GM23248 (cell line): ENCODE measurements around the gene CPSF2. TPM values are rescaled to one million over a fixed set of nuclear protein-coding genes. Genes with fewer than 3 reads are reported as not detected.
A peak's percentile ranks its signal among the peaks of the same experiment; 100 is the strongest.

ENCODE experiments used
- DNase-seq: peaks from one replicate; pipeline ENCODE4 v3.0.0-alpha.2; 2015
- H2AFZ ChIP-seq: fragments of 200-600 bp; sonication (generic); 2 replicates; pipeline ENCODE4 v1.6.1; 2016; ENCODE audit warnings: antibody characterized with exemption
- H3F3A ChIP-seq: fragments of 200-600 bp; sonication (generic); 2 replicates; pipeline ENCODE4 v1.6.1; 2016; ENCODE audit warnings: mild to moderate bottlenecking, antibody characterized with exemption, mixed run types; ENCODE audit not compliant: insufficient read depth
- H3K27ac ChIP-seq: fragments of 200-600 bp; sonication (generic); 2 replicates; pipeline ENCODE4 v1.5.1; 2016; ENCODE audit warnings: mild to moderate bottlenecking
- H3K27me3 ChIP-seq: fragments of 200-600 bp; sonication (generic); replicated peaks from 2 replicates; pipeline ENCODE4 v1.6.1; 2016; ENCODE audit warnings: mild to moderate bottlenecking; ENCODE audit not compliant: insufficient read depth
- H3K36me3 ChIP-seq: fragments of 200-600 bp; sonication (generic); 2 replicates; pipeline ENCODE4 v1.6.1; 2016; ENCODE audit warnings: low read depth, mild to moderate bottlenecking
- H3K4me1 ChIP-seq: fragments of 200-600 bp; sonication (generic); 2 replicates; pipeline ENCODE4 v1.6.1; 2016; ENCODE audit warnings: mild to moderate bottlenecking; ENCODE audit not compliant: insufficient read depth
- H3K4me2 ChIP-seq: fragments of 200-600 bp; sonication (generic); one replicate; pipeline ENCODE4 v1.6.1; 2016; ENCODE audit warnings: mild to moderate bottlenecking; ENCODE audit not compliant: unreplicated experiment
- H3K4me3 ChIP-seq: fragments of 200-600 bp; sonication (generic); 2 replicates; pipeline ENCODE4 v1.5.1; 2016; ENCODE audit warnings: mild to moderate bottlenecking
- H3K79me2 ChIP-seq: fragments of 200-600 bp; sonication (generic); 2 replicates; pipeline ENCODE4 v1.6.1; 2016; ENCODE audit warnings: mild to moderate bottlenecking; ENCODE audit not compliant: insufficient read depth
- H3K9ac ChIP-seq: fragments of 200-600 bp; sonication (generic); 2 replicates; pipeline ENCODE4 v1.6.1; 2016; ENCODE audit warnings: mild to moderate bottlenecking
- H3K9me2 ChIP-seq: fragments of 200-600 bp; sonication (generic); 2 replicates; pipeline ENCODE4 v1.6.1; 2016; ENCODE audit warnings: mixed run types, mild to moderate bottlenecking, moderate library complexity; ENCODE audit not compliant: insufficient read depth
- H3K9me3 ChIP-seq: fragments of 200-600 bp; sonication (generic); one replicate; pipeline ENCODE4 v1.6.1; 2017; ENCODE audit warnings: low read depth
- H4K20me1 ChIP-seq: fragments of 200-600 bp; sonication (generic); 2 replicates; pipeline ENCODE4 v1.6.0; 2016; ENCODE audit not compliant: insufficient read depth
- EZH2 ChIP-seq: fragments of 200-600 bp; sonication (generic); IDR thresholded peaks from 2 replicates; pipeline ENCODE4 v1.6.1; 2018; ENCODE audit warnings: antibody characterized with exemption, mild to moderate bottlenecking; ENCODE audit not compliant: insufficient read depth, poor library complexity, severe bottlenecking
- EZH2phosphoT487 ChIP-seq: fragments of 200-600 bp; sonication (generic); IDR thresholded peaks from 2 replicates; pipeline ENCODE4 v1.6.1; 2018; ENCODE audit warnings: antibody characterized with exemption, moderate library complexity, mild to moderate bottlenecking, low read depth; ENCODE audit not compliant: insufficient read depth
- WGBS, 2 experiments: methylation state at CpG; one replicate each; pipeline ENCODE4 v1.1.6; 2015 to 2017; ENCODE audit warnings: low lambda C conversion rate in 2 of 2, low coverage in 1 of 2; ENCODE audit errors: missing lambda C conversion rate in 2 of 2; 5-methylcytosine and 5-hydroxymethylcytosine counted together
- in situ Hi-C: fragments of 300-500 bp; cut with MboI; formaldehyde crosslinking; loops from 2 replicates; pipeline ENCODE4 v1.15.0; 2020
- polyA plus RNA-seq: library from polyadenylated mRNA; unstranded; fragments of >200 nt; fragmentation: Nextera tagmentation; extraction: Ambion mirVana; gene quantifications from 2 replicates; pipeline ENCODE4 v1.2.1, GENCODE V29; 2016
- total RNA-seq: library from RNA; depleted of rRNA; stranded (reverse); fragments of >200 nt; shearing (Covaris generic); gene quantifications from 2 replicates; pipeline ENCODE4 v1.2.3, GENCODE V29; 2014

Gene CPSF2
- total and polyA plus RNA-seq, 2 experiments from 2014 or later = 38.7 to 41.0 TPM

- no peaks in the 10 kb centered on the region for H3F3A ChIP-seq
- no peaks in the 10 kb centered on the region for H4K20me1 ChIP-seq
- no peak overlapping the region for H3K4me2 ChIP-seq
- TF ChIP-seq EZH2phosphoT487 (no peak), EZH2 (no peak)
- H3K4me1 ChIP-seq = no peaks in the 10 kb centered on the region
- no peak overlapping the region for H2AFZ ChIP-seq
- H3K27me3 ChIP-seq = no peaks in the 10 kb centered on the region
- 80 to 82% methylated on average over 4 of the region's 4 CpGs for WGBS, 2 experiments
- H3K36me3 ChIP-seq = peaks cover 57% of the 10 kb centered on the region
- no peak for DNase-seq
- no peaks in the 10 kb centered on the region for H3K9me2 ChIP-seq
- 0 out of 2 replicates have a peak, but pooled peaks cover 15% of the 10 kb centered on the region for H3K79me2 ChIP-seq
- H3K27ac ChIP-seq = no peak overlapping the region
- in situ Hi-C loops = loop anchor here (5.0 to 25.0 kb wide), 2 partner anchors 319 to 644 kb away; partner anchors contain the start of gene GOLGA5
- H3K9me3 ChIP-seq = no peaks in the 10 kb centered on the region
- H3K4me3 ChIP-seq = no peak overlapping the region
- no peak overlapping the region for H3K9ac ChIP-seq
Measured at GRCh38 chr14:92143309-92143708, 21.5 kb downstream of the CPSF2 start.

GRCh38 chr14:92143962-92144361, 22.2 kb downstream of the CPSF2 start:
- H3K9ac ChIP-seq = no peak overlapping the region
- no peaks in the 10 kb centered on the region for H3K9me2 ChIP-seq
- no peaks in the 10 kb centered on the region for H3K9me3 ChIP-seq
- TF ChIP-seq EZH2 (no peak), EZH2phosphoT487 (no peak)
- DNase-seq = no peak
- no peaks in the 10 kb centered on the region for H3F3A ChIP-seq
- H2AFZ ChIP-seq = no peak overlapping the region
- no peaks in the 10 kb centered on the region for H3K27me3 ChIP-seq
- 0 out of 2 replicates have a peak, but pooled peaks cover 15% of the 10 kb centered on the region for H3K79me2 ChIP-seq
- peaks cover 52% of the 10 kb centered on the region for H3K36me3 ChIP-seq
- H3K27ac ChIP-seq = no peak overlapping the region
- no peaks in the 10 kb centered on the region for H4K20me1 ChIP-seq
- no peak overlapping the region for H3K4me2 ChIP-seq
- in situ Hi-C loops = loop anchor here (5.0 to 25.0 kb wide), 2 partner anchors 318 to 643 kb away; partner anchors contain the start of gene GOLGA5
- 81 to 86% methylated on average over 3 of the region's 3 CpGs for WGBS, 2 experiments
- H3K4me1 ChIP-seq = no peaks in the 10 kb centered on the region
- no peak overlapping the region for H3K4me3 ChIP-seq

- TF ChIP-seq EZH2 = no peak
- TF ChIP-seq EZH2phosphoT487 = no peak
- H3F3A ChIP-seq = no peaks in the 10 kb centered on the region
- H3K9me3 ChIP-seq = no peaks in the 10 kb centered on the region
- no peaks in the 10 kb centered on the region for H4K20me1 ChIP-seq
- in situ Hi-C loops = loop anchor here (5.0 to 25.0 kb wide), 2 partner anchors 318 to 643 kb away; partner anchors contain the start of gene GOLGA5
- no peak overlapping the region for H3K9ac ChIP-seq
- no peak overlapping the region for H3K4me2 ChIP-seq
- H3K4me3 ChIP-seq = no peak overlapping the region
- WGBS, 2 experiments = 95 to 98% methylated on average over 2 of the region's 2 CpGs
- no peak overlapping the region for H2AFZ ChIP-seq
- peaks cover 52% of the 10 kb centered on the region for H3K36me3 ChIP-seq
- DNase-seq = peak; percentile 37
- H3K79me2 ChIP-seq = 0 out of 2 replicates have a peak, but pooled peaks cover 15% of the 10 kb centered on the region
- no peaks in the 10 kb centered on the region for H3K9me2 ChIP-seq
- H3K4me1 ChIP-seq = no peaks in the 10 kb centered on the region
- H3K27me3 ChIP-seq = no peaks in the 10 kb centered on the region
- no peak overlapping the region for H3K27ac ChIP-seq
Measured at GRCh38 chr14:92144708-92145107, 22.9 kb downstream of the CPSF2 start.

GRCh38 chr14:92153581-92153980, 31.8 kb downstream of the CPSF2 start:
- Histone ChIP-seq H3K27me3 (no peaks in the 10 kb centered on the region), H3K4me2 (no peak overlapping the region), H3K9me3 (no peaks in the 10 kb centered on the region), H3K4me3 (no peak overlapping the region), H3K4me1 (peaks cover 12% of the 10 kb centered on the region), H4K20me1 (no peaks in the 10 kb centered on the region), H3K27ac (peak overlapping the region; percentile 37), H2AFZ (no peak overlapping the region), H3K79me2 (0 out of 2 replicates have a peak, but pooled peaks cover 4% of the 10 kb centered on the region), H3K9me2 (no peaks in the 10 kb centered on the region), H3K9ac (no peak overlapping the region), H3F3A (peaks cover 9% of the 10 kb centered on the region; the same call in 1 of the 2 replicates), H3K36me3 (peaks cover 33% of the 10 kb centered on the region)
- WGBS, 2 experiments = 97 to 100% methylated on average over 1 of the region's 1 CpG
- in situ Hi-C loops = no loop called here
- no peak for TF ChIP-seq EZH2
- no peak for TF ChIP-seq EZH2phosphoT487
- DNase-seq = no peak
